Jurkat, Clone E6-1 (cell line): Measurements from ENCODE around the gene NDUFAF8.
A peak's percentile ranks its signal among the peaks of the same experiment; 100 is the strongest.

Experiments
- DNase-seq: peaks from one replicate; pipeline ENCODE4 v3.0.0-alpha.2; 2011; ENCODE audit warnings: low read depth, low spot score
- H3K4me3 ChIP-seq: 2 replicates; pipeline ENCODE4 v1.5.1; 2011; ENCODE audit warnings: mild to moderate bottlenecking, low read length, control low read depth, moderate library complexity

The NDUFAF8 gene

DNA sequence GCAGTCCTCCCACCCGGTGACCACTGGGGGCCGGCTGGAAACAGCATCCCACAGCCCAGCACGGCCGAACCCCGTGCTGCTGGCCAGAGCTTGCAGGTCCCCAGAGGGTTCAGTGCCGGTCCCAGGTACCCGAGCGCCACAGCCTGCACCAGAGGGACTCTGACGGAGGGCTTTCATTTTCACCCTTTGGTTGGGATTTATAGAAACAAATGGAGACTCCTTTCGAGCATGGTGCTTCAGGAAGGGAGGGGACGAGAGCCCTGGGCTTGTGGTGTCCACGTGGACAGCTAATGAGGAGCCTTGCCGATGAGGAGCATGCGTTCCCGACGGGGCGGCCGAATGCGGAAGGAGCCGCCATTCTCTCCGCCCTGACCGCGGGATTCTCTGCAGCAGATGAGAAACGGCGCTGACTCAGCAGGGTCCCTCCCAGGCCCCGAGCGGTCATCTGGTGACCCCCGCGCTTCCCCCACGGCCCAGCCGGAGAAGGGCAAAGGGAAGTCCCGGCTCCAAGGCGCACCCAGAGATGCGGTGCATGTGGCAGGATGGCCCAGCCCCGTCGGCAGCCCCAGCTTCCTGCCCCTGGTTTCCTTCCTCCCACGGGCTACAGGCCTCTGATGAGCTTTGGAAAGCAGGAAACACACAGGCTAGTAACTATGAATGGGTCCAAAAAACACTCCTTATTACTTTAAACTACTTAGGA lies 46.2 kb downstream of the NDUFAF8 start:
- DNase-seq: peak; percentile 45
- H3K4me3 ChIP-seq: peak overlapping the region; percentile 5

DNA sequence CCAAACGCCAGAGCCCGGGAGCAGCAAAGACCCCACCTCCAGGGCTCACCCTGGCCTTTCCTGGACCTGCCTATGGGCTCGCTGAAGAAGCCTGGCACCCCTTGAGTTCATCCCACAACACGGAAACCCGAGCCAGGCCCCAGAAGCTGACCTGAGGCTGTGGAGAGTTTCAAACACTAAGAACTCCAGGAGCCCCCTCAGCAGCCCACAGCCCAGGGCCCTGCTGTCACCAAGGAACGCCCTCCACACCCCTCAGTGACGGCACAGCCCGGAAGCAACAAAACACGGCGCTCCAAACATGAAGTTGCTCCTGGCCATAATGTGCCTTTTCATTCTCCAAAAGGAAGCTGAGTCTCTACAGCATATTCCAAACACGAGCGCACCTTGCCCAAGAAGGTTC lies 46.8 kb downstream of the NDUFAF8 start:
- peak overlapping the region; percentile 5 for H3K4me3 ChIP-seq
- DNase-seq: no peak

DNA sequence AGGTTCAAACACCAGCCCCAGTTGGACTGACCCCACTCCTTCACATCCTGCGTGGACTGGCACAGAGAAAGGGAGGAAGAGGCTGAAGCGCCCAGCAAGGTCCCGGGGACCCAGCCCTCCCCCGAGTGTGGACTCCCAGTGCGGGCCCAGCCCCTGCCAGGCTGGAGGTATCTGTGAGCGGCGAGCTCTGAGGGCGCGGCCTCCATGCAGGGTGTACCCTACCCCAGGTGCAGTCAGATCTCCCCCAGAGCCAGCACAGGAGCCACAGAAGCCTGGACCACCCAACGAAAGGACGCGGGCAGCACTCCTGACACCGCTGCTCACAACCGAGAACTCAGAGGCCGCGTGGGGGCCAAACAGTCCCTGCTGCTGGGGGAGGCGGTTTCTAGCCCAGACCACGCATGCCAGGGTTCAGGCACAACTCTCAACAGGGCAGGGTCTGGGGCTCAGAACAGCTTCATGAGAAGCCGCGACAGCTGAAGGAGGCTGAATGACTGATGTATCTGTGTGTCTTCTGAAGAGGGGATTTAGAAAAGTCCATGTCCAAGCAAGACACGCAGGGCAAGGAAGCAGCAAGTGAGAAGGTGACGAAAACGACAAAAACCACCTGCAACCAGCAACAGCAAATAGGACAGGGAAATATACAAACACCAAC lies 47.5 kb downstream of the NDUFAF8 start:
- no peak for DNase-seq
- no peak overlapping the region for H3K4me3 ChIP-seq

DNA sequence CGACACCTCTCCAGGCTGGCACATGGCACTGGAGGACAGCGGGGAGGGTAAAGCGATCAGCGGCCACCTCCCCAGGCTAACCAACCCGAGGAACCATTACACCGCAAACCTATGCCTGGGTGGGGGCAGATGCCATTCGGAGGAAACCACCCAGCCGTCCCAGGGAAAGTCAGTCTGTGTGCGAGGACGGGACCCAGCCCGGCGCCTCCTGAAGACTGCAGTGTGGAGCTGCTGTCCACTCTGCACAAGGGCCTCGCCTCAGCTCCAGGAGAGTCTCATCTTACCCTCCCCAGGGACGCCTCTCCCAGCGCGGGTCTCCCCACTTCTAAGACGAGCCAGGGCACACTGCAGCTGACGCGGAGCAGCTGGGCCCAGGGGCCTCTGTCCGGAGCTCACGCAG lies 48.0 kb downstream of the NDUFAF8 start:
- no peak for DNase-seq
- H3K4me3 ChIP-seq: no peak overlapping the region

DNA sequence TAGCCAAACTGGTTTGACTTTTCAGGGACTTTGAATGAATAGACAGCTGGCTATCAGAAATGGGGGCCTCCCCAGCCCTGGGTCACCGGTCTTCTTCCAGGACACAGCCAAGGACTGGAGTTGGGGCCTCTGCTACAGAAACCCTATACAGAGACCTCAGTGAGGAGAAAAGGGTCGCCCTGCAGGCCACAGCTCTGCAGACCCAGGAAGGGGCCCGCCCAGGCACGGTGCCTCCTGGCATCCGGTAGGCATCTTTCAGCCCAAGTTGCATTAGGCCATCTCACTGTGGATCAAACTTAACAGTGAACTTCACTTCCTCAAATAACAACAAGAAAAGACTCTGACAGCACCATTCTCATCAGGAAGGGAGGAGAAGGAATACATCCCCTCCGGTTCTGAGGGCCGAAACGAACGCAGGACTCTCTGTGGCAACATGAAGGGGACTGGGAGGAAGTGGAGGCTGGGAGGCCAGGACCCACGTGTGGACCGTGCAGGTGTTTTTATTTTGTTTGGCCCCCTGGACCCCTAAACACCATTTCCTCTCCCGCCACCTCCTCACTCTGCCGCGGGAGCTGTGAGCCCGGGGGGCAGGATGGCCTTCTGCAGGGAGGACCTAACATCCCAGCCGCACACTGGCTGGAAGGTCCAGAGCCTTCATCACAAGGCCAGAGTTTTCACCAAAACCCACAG lies 48.8 kb downstream of the NDUFAF8 start:
- no peak for DNase-seq
- no peak overlapping the region for H3K4me3 ChIP-seq

DNA sequence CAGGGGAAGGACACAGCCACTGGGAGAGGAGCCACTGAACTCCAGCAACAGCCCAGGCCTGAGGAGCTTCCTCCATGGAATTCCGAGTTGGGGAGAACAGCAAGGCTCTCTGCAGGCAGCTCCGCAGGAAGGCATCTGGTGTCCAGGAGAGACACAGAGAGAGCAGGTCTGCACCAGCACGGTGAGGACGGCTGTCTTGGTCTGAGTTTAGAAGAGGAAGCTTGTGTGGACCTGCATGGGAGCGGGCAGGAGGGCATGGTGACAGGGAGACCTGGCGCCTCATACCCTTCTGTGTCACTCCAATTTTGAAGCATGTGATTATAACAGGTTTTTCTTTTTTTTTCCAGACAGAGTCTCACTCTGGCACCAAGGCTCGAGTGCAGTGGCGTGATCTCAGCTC lies 49.6 kb downstream of the NDUFAF8 start:
- no peak overlapping the region for H3K4me3 ChIP-seq
- no peak for DNase-seq

DNA sequence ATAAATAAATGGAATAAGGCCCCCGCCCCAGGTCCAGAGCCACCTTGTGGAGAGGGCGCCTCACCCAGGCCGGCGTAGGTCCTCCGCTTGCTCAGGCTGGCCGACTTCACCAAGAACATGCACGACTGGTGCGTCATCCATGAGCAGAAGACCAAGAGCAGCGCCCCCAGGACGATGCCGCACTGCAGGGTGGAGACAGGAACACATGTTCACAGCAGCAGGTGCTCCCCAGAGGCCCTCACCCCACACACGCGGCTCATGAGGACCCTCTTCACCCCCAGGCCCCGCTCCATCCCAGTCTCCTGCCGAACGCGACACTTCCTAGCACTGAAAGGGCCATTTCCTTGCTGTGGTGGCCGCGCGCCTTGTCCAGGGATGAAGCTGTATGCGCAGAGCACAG lies 50.5 kb downstream of the NDUFAF8 start:
- no peak for DNase-seq
- no peak overlapping the region for H3K4me3 ChIP-seq

DNA sequence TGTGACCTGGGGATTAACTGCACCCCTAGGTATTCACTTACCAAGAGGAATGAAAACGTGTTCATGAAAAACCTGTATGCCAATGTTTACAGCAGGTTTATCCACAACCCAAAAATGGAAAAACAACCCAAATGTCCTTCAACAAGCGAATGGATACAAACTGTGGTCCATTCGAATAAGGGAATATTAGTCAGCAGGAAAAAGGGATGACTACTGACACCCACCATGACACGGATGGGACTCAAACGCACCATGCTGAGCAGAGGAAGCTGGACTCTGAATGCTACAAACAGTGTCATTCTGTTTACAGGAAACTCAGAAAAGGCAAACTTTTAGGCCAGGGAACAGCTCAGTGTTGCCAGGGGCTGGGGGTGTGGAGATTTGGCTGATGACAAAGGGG lies 51.1 kb downstream of the NDUFAF8 start:
- no peak overlapping the region for H3K4me3 ChIP-seq
- no peak for DNase-seq
